KBM-7 (cell line): Measurements from ENCODE around the gene SPINK14.

Source experiments
- DNase-seq: peaks from one replicate; pipeline ENCODE4 v3.0.0-alpha.2; 2015
- in situ Hi-C: fragments of 300-500 bp; cut with MboI; formaldehyde crosslinking; loops from 2 replicates; pipeline ENCODE4 v1.14.3; 2020; ENCODE audit warnings: low sequenced_read_pairs, low pct_unique_long_range_greater_than_20kb, mixed read lengths

The SPINK14 gene, protein sequence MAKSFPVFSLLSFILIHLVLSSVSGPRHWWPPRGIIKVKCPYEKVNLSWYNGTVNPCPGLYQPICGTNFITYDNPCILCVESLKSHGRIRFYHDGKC

DNA sequence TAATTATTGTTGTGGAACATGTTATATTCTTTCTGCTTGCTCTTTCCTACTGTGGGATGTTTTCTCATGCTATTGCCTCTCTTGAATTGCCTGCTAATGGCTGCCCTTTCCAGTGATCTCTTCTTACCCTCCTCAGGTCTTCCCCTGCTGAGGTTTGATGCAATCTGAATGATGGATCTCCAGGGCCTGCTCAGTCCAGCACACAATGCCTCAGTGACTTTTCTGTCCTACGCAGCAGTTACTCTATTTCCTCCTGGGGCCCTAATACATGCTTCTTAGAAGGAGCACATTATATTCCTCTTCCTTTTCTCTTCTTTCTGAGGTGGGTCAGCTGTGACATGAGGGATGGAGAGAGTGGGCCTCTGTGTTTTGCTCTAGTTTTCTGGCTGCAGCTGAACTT is at the start of gene SPINK14:
Gene SPINK14 (plus strand): TSS at position 301 of the 400 bp plus-strand sequence. CDS start 1,187 bp downstream, outside the sequence.
- DNase-seq = no peak
- in situ Hi-C loops = no loop called here

DNA sequence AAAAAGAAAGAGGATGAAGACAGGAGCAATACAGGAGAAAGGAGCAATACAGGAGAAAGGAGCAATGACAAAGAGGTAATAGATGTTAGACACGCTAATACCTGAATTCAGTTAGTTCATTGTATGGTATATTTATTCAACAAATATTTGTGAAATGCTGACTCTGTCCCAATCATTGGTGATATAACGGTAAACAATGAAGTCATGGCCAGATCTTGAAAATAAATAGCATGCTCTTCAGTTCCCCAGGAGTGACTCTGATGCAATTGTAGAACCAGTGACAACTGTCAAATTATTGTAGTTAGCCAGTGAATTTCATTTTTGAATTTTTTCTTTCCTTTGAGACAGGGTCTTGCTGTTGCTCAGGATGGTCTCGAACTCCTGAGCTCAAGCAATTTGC is 48.0 kb upstream of the SPINK14 start:
- DNase-seq = no peak
- in situ Hi-C loops = no loop called here

DNA sequence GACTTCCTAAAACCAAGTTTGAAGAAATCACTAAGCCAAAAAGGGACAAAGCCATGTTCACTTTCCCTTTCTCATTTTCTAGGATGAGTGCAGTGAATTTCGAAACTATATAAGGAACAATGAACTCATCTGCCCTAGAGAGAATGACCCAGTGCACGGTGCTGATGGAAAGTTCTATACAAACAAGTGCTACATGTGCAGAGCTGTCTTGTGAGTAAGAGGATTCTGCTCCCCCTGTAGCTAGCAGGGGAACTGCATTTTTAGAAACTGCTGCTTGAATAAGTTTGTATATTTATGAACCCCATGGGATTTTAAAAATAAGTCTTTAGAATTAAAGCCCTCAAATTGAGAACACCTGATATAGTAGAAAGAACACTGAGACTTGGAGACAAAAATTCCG is 42.7 kb upstream of the SPINK14 start:
- no peak for DNase-seq
- in situ Hi-C loops = no loop called here

DNA sequence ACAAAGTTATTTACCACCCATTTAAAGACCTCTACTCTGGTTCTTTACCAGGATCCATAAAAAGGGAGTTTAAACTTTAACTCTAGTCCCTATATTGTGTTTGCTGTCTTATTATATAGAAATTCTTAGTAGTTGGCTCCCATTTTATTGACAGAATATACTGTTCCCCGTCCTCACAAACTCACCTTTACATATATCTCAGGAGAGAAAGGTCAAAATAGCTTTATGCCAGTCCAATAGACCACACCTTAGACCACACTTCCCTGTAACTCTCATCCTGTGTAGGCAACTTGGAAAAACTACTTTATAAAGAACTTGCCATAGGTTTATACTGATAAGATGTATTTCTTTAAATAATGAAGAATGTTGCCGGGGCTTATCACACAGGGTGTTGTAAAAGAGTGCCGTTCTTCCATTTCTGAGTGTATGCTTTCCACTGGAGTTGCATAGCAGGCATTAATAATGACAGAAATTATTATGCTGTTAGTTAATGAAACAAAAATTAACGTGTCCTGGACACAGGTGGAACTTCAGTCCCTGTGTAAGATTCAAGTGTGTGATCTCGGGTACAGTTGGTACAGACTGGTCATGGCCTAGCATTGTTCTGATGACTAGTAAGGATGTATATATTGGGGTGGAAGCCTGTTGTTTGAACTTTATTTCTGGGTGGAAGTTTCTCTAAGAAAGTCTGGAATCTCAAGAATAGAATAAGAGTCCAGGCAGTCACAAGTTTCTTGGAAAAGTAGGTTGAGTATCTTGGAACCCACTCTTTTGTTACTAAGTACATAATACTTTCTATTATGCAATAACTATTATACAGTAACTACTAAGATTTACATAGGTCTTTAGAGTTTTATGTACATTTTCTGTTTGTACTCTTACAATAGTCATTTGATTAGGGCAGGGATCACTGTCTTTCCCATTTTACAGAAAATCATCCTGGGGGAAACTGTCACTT is 33.0 kb upstream of the SPINK14 start:
- in situ Hi-C loops = no loop called here
- no peak for DNase-seq

DNA sequence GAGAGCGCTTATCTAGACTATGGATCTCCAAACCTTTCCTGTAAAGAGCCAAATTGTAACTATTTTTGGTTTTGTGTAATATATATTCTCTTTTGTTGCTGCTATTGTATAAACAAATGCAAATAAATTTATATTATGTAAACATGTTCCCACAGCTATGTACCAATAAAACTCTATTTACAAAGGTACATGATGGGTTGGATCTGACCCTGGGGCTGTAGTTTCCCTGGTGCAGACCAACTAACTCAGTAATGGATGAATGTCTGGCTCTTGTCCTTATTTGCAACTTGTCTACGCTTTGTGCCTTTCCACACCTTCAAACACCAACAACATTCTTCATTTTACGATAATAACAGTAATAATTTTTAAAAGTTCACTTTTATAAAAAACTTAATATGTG is 27.5 kb upstream of the SPINK14 start:
- in situ Hi-C loops = no loop called here
- DNase-seq = no peak

DNA sequence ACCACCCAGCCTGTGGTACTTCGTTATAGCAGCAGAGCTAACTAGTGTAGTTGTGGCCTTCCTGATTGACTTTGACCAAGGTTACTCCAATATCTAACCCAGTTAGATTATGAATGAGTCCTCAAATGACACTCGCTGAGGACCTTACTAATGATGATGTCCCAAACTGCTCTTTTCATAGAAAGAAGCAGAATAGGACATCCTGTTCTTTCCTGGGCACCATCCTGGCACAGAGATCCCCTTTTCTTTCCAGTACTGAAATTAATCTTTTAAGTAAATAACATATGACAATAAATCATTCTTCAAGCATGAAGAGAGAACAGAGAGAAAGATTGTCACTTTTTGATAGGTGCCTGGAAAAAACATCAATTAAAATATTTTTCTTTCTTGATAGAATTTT is 26.7 kb upstream of the SPINK14 start:
- DNase-seq = no peak
- in situ Hi-C loops = no loop called here

DNA sequence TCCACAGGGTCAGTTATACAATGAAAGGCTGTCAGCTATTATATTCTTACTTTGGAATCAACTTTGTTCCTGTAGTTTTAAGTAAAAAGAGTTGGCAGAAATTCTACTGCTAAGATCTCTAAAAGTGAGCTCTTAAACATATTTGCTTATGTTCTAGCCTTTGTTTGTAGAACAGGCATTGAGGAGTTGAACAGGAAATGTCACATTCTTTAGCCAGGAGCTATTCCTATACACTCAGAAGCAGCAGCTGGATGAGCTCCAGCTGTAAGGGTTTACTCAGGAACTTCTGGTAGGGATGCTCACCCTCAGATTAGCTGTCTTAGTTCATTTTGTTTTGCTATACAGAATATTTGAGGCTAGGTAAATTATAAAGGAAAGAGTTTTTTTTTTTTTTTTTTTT is 22.4 kb upstream of the SPINK14 start:
- in situ Hi-C loops = no loop called here
- DNase-seq = no peak

DNA sequence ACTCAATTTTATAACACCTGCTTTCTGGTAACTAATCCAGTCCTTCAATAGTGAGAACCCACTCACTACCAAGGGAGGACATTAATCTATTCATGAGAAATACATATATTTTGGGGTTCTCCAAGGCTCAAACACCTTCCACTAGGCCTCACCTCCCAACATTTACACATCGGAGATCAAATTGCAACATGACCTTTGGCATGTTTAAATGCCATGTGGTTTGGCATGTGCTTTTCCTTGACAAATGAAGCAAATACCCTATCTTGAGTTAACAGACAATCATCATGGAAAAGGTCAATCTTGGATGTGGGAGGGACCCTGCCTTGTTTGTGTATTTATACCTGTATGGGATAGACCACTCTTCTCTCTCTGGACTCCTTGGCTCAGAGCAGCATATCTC is 21.9 kb upstream of the SPINK14 start:
- in situ Hi-C loops = no loop called here
- DNase-seq = no peak

DNA sequence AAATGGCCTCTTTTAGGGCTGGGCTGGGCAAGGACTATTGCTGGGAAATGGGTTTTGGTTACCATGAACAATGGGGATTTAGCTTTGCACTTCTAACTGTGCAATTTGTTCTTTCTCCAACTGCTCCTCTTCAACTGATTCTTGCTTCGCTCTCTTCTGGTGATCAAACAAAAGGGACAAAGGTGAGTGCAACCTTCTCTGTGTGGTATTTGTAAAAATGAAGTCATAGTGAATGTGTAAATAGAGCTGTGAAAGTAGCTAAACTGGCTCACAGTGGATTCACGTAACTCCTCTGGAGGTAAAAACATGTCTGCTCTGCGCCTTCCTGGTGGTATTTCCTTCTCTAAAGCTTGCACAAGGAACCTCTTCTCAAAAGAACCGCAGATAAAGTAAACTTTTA is 20.9 kb upstream of the SPINK14 start:
- no peak for DNase-seq
- in situ Hi-C loops = no loop called here

DNA sequence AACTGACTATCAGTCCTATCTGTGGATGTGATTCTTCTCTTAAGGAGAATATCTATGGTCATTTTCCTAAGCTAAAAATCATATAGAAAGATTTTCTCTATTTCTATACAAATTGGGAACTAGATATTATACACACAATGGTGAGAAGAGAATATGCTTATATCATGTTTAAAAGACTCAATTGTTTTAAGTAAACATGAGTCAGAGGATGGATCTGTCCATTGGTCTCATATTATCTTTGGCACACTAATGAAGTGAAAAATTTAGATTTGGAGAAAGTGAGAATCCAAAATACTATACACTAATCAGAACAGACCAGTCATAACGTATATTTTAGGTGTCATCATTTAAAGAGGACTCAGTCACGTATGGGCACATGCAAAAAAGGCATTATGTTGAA is 16.5 kb upstream of the SPINK14 start:
- in situ Hi-C loops = no loop called here
- no peak for DNase-seq

DNA sequence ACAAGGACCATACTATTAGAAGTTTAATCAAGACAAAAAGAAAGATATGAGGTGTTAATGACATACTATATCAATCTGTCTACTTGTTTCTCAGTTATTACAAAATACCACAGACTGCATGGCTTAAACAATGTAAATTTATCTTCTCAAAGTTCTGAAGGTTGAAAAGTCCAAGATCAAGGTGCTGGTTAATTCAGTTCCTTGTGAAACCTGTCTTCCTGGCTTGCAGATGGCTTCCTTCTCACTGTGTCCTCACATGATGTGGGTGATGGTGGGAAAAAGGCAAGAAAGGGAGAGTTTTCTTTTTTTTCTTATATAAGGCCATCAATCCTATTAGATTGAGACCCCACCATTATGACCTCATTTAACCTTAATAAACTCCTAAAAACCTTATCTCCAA is 15.6 kb upstream of the SPINK14 start:
- in situ Hi-C loops = no loop called here
- no peak for DNase-seq

DNA sequence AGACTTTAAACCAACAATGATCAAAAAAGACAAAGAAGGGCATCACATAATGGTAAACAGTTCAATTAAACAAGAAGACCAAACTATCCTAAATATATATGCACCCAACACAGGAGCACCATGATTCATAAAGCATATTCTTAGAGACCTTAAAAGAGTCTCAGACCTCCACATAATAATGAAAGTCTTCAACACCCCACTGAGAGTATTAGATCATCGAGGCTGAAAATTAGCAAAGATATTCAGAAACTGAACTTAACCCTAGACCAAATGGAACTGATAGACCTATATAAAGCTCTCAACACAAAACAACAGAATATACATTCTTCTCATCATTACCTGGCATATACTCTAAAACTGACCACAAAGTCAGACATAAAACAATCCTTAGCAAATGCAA is 11.7 kb upstream of the SPINK14 start:
- in situ Hi-C loops = no loop called here
- no peak for DNase-seq

DNA sequence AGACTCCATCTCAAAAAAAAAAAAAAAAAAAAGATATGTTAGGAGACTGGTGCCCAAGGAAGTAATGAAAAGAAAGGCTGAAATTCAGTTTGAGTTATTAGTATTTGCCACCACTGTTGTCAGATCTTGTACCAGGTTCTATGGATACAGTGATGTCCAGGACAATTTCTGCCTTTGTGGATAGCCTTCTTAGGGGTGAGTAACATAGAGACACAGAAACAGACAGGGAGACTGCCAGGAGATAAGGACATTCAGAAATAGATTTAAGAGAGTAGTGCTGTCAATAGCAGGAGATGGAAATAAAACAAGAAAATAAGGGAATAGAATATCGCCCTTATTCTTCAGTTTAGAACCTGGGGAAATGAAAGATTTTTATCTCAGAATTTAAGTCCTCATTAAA is 6.3 kb upstream of the SPINK14 start:
- in situ Hi-C loops = no loop called here
- DNase-seq = no peak

DNA sequence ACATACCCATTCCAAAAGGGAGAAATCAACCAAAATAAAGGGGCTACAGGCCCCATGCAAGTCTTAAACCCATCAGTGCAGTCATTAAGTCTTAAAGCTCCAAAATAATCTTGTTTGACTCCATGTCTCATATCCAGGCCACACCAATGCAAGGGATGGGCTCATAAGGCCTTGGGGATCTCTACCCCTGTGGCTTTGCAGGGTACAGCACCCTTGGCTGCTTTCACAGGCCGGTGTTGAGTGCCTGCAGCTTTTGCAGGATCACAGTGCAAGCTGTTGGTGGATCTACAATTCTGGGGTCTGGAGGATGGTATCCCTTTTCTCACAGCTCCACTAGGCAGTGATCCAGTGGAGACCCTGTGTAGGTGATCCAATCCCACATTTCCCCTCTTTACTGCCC is 5.0 kb upstream of the SPINK14 start:
- DNase-seq = no peak
- in situ Hi-C loops = no loop called here

DNA sequence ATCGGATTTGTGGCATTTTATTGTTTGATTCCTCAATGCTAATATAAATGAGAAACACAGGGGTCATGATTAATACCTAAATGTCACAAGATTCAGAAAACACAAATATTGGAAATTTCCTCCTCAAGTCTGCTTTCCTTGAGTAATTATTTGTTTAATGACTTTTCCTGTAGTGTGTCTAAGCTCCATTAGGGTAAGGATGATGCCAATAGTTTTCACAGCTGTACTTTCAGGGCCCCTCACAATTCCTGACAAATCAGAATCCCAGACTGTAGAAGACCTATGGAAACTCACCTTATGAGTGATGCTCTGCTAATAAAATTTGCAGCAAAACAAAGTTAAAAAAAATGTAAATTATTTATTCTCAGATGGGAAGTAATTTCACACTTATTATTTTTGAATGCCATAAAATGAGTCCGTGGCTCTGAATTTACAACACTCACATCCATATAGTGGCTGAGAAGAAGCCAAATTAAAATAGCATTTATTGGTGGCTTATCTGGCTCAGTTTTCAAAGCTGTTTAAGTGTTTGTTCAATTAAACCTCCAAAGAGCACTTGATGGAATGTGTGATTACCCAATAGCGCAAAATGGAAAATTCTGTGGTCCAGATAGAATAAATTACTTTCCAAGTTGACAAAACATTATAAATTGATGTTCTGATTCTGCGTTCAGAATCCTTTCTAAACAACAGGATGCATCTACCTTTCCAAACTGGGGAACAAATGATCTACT is 1.6 kb upstream of the SPINK14 start:
- DNase-seq = no peak
- in situ Hi-C loops = no loop called here

DNA sequence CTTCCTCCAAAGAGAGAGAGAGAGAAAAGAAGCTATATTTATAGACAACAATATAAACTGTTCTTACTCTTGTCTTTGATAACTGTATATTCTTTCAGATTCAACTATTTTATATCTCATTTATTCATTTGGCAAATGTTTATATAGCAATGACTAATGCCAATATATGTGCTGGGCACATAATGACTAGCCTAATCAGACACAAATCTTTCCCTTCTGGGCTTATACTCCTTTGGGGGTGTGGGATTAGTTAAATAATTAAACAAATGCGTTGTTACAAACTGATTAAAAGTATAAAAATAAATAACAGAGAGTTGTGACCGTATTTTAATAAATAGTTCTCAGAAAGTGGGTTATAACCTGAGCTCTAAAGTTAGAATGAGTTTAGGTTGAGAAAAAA is 4.0 kb downstream of the SPINK14 start:
- in situ Hi-C loops = no loop called here
- DNase-seq = no peak

DNA sequence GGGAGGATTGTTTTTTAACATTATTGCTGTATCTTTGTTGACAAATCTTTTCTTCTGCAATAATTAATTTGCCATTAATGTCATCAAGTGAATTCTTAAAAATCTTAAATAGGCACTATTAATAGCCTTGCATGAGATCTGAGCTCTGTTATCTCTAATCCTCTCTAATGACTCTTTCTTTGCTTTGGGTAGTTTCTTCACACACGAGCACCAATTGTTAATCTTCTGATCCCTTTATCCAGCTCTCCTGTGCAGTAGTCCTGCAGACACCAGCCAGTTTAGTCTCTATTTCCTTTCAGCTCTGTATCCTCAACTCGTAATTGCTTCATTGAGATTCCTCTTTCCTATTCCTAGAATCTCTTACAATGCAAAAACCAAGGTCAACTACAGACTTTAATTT is 8.1 kb downstream of the SPINK14 start:
- in situ Hi-C loops = no loop called here
- no peak for DNase-seq

DNA sequence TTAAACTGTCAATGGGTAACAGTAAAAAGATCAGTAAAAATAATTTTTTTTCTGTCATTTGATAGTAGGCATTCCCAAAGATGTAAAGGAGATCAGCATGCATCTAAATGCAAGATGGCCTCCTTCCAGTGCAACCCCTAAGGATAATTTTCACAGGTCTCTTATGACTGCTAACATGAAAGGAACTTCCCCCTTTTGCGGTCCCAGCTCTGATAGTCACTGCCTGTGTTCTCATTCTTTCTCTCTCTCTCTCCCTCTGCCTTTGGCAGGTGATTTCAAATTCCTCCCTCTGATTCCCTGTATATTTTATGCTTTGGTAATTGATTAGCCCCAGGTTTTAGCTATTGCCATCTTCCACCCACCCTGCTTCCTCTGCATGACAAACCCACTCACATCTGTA is 8.9 kb downstream of the SPINK14 start:
- DNase-seq = no peak

DNA sequence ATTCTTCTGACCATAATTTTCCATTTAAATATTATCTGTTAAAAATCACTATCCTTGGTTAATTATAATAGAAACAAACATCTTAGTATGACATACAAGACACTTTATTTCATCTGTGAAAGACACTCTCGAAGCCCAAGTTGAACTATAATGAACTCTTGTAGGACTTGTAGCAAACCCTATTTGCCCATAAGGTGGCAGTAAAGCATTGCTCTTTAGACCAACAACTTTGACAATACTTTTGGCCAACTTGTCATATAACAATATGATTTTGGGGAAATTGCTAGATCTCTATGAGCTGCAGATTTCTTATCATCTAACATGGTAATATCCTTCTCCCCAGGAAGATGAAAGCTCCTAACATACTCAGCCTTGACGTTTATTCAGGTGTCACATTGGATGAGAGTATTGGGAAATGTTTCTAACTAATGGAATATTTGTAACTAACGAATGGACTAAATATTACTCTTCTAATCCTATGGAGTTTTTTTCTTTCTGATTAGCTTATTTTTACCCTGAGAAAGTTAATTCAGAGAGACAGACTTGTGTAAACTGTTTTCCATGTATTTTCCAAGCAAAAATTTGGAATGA is 11.0 kb downstream of the SPINK14 start:
- in situ Hi-C loops = no loop called here
- DNase-seq = peak; percentile 38

More for the DNA sequence above, 8.9 kb downstream of the SPINK14 start:
- in situ Hi-C loops = no loop called here
